ENCODE measurements around the gene DPP10. TPM values are rescaled to one million over a fixed set of nuclear protein-coding genes. Genes with fewer than 3 reads are reported as not detected.

The DPP10 gene
- total RNA-seq, 2 donors from 2014 or later, result not detected

GRCh38 chr2:114769991-114770390 is 327.6 kb downstream of the DPP10 start:
- H3K27ac Mint-ChIP-seq, result no peak overlapping the region

GRCh38 chr2:114784046-114784445 is 341.6 kb downstream of the DPP10 start:
- no peak for ATAC-seq (replicated peaks in 1 of 2)
- no peaks in the 10 kb centered on the region for H3K27me3 Mint-ChIP-seq (ENCODE audit: low read depth)
- no peaks in the 10 kb centered on the region for H3K4me1 Mint-ChIP-seq (ENCODE audit: low read depth)
- no peak overlapping the region for H3K4me3 Mint-ChIP-seq
- H3K36me3 Mint-ChIP-seq (ENCODE audit: insufficient read depth in 2 of 2), result no peaks in the 10 kb centered on the region
- no peaks in the 10 kb centered on the region for H3K9me3 Mint-ChIP-seq
- no peak overlapping the region for H3K27ac Mint-ChIP-seq
- no peak for DNase-seq

More at GRCh38 chr2:114769991-114770390, 327.6 kb downstream of the DPP10 start:
- no peak for DNase-seq
- no peak for ATAC-seq (replicated peaks in 1 of 2)
- no peaks in the 10 kb centered on the region for H3K9me3 Mint-ChIP-seq
- no peak overlapping the region for H3K4me3 Mint-ChIP-seq
- no peaks in the 10 kb centered on the region for H3K4me1 Mint-ChIP-seq (ENCODE audit: low read depth)
- H3K27me3 Mint-ChIP-seq (ENCODE audit: low read depth), result no peaks in the 10 kb centered on the region
- no peaks in the 10 kb centered on the region for H3K36me3 Mint-ChIP-seq (ENCODE audit: insufficient read depth in 2 of 2)

GRCh38 chr2:114784890-114785583 is 342.6 kb downstream of the DPP10 start:
- ATAC-seq (replicated peaks in 1 of 2), result no peak
- Mint-ChIP-seq H3K36me3 (ENCODE audit: insufficient read depth in 2 of 2) (no peaks in the 10 kb centered on the region), H3K27me3 (ENCODE audit: low read depth) (no peaks in the 10 kb centered on the region), H3K9me3 (no peaks in the 10 kb centered on the region), H3K4me3 (no peak overlapping the region), H3K4me1 (ENCODE audit: low read depth) (no peaks in the 10 kb centered on the region), H3K27ac (no peak overlapping the region)
- no peak for DNase-seq

- no peak for ATAC-seq (replicated peaks in 1 of 2)
- H3K4me1 Mint-ChIP-seq (ENCODE audit: low read depth), result no peaks in the 10 kb centered on the region
- no peaks in the 10 kb centered on the region for H3K36me3 Mint-ChIP-seq (ENCODE audit: insufficient read depth in 2 of 2)
- no peaks in the 10 kb centered on the region for H3K27me3 Mint-ChIP-seq (ENCODE audit: low read depth)
- DNase-seq, result no peak
- no peaks in the 10 kb centered on the region for H3K9me3 Mint-ChIP-seq
- no peak overlapping the region for H3K27ac Mint-ChIP-seq
- H3K4me3 Mint-ChIP-seq, result no peak overlapping the region
Measured at GRCh38 chr2:114786901-114787300, 344.5 kb downstream of the DPP10 start.

- Mint-ChIP-seq H3K36me3 (ENCODE audit: insufficient read depth in 2 of 2) (no peaks in the 10 kb centered on the region), H3K4me3 (no peak overlapping the region), H3K27ac (no peak overlapping the region), H3K4me1 (ENCODE audit: low read depth) (no peaks in the 10 kb centered on the region), H3K27me3 (ENCODE audit: low read depth) (no peaks in the 10 kb centered on the region), H3K9me3 (no peaks in the 10 kb centered on the region)
- DNase-seq (no peak), ATAC-seq (replicated peaks in 1 of 2) (no peak)
Measured at GRCh38 chr2:114787486-114787885, 345.0 kb downstream of the DPP10 start.

- ATAC-seq (replicated peaks in 1 of 2) (no peak), DNase-seq (no peak)
- Mint-ChIP-seq H3K9me3 (peaks cover 0 to 1% of the 10 kb centered on the region in 2 donors), H3K36me3 (ENCODE audit: insufficient read depth in 2 of 2) (no peaks in the 10 kb centered on the region), H3K4me3 (no peak overlapping the region), H3K27me3 (ENCODE audit: low read depth) (no peaks in the 10 kb centered on the region), H3K27ac (no peak overlapping the region), H3K4me1 (ENCODE audit: low read depth) (no peaks in the 10 kb centered on the region)
Measured at GRCh38 chr2:114789989-114790388, 347.5 kb downstream of the DPP10 start.

- H3K36me3 Mint-ChIP-seq (ENCODE audit: insufficient read depth in 2 of 2), result no peaks in the 10 kb centered on the region
- H3K4me3 Mint-ChIP-seq, result no peak overlapping the region
- no peak for ATAC-seq (replicated peaks in 1 of 2)
- H3K4me1 Mint-ChIP-seq (ENCODE audit: low read depth), result no peaks in the 10 kb centered on the region
- no peaks in the 10 kb centered on the region for H3K27me3 Mint-ChIP-seq (ENCODE audit: low read depth)
- peaks cover 0 to 2% of the 10 kb centered on the region in 2 donors for H3K9me3 Mint-ChIP-seq
- H3K27ac Mint-ChIP-seq, result no peak overlapping the region
- no peak for DNase-seq
Measured at GRCh38 chr2:114797540-114797939, 355.1 kb downstream of the DPP10 start.

- DNase-seq, result no peak
- H3K4me1 Mint-ChIP-seq (ENCODE audit: low read depth), result no peaks in the 10 kb centered on the region
- H3K4me3 Mint-ChIP-seq, result no peak overlapping the region
- ATAC-seq (replicated peaks in 1 of 2), result no peak
- H3K36me3 Mint-ChIP-seq (ENCODE audit: insufficient read depth in 2 of 2), result no peaks in the 10 kb centered on the region
- H3K27ac Mint-ChIP-seq, result no peak overlapping the region
- no peaks in the 10 kb centered on the region for H3K27me3 Mint-ChIP-seq (ENCODE audit: low read depth)
- H3K9me3 Mint-ChIP-seq, result peaks cover 0 to 2% of the 10 kb centered on the region in 2 donors
Measured at GRCh38 chr2:114797942-114798341, 355.5 kb downstream of the DPP10 start.

GRCh38 chr2:114800371-114800770 is 357.9 kb downstream of the DPP10 start:
- no peak overlapping the region for H3K27ac Mint-ChIP-seq
- no peak for DNase-seq
- H3K4me1 Mint-ChIP-seq (ENCODE audit: low read depth), result no peaks in the 10 kb centered on the region
- H3K27me3 Mint-ChIP-seq (ENCODE audit: low read depth), result no peaks in the 10 kb centered on the region
- peaks cover 0 to 1% of the 10 kb centered on the region in 2 donors for H3K9me3 Mint-ChIP-seq
- no peak overlapping the region for H3K4me3 Mint-ChIP-seq
- no peak for ATAC-seq (replicated peaks in 1 of 2)
- no peaks in the 10 kb centered on the region for H3K36me3 Mint-ChIP-seq (ENCODE audit: insufficient read depth in 2 of 2)

GRCh38 chr2:114805195-114805594 is 362.8 kb downstream of the DPP10 start:
- no peak for DNase-seq
- Mint-ChIP-seq H3K27ac (no peak overlapping the region), H3K4me3 (no peak overlapping the region), H3K9me3 (no peaks in the 10 kb centered on the region), H3K36me3 (ENCODE audit: insufficient read depth in 2 of 2) (no peaks in the 10 kb centered on the region), H3K27me3 (ENCODE audit: low read depth) (no peaks in the 10 kb centered on the region), H3K4me1 (ENCODE audit: low read depth) (no peaks in the 10 kb centered on the region)
- no peak for ATAC-seq (replicated peaks in 1 of 2)

GRCh38 chr2:114810092-114810491 is 367.7 kb downstream of the DPP10 start:
- H3K27ac Mint-ChIP-seq, result no peak overlapping the region
- ATAC-seq (replicated peaks in 1 of 2), result no peak
- no peaks in the 10 kb centered on the region for H3K36me3 Mint-ChIP-seq (ENCODE audit: insufficient read depth in 2 of 2)
- DNase-seq, result no peak
- no peaks in the 10 kb centered on the region for H3K9me3 Mint-ChIP-seq
- no peaks in the 10 kb centered on the region for H3K4me1 Mint-ChIP-seq (ENCODE audit: low read depth)
- H3K27me3 Mint-ChIP-seq (ENCODE audit: low read depth), result no peaks in the 10 kb centered on the region
- H3K4me3 Mint-ChIP-seq, result no peak overlapping the region

GRCh38 chr2:114812261-114812660 is 369.8 kb downstream of the DPP10 start:
- H3K9me3 Mint-ChIP-seq, result no peaks in the 10 kb centered on the region
- ATAC-seq (replicated peaks in 1 of 2) (no peak), DNase-seq (no peak)
- H3K27me3 Mint-ChIP-seq (ENCODE audit: low read depth), result no peaks in the 10 kb centered on the region
- no peak overlapping the region for H3K27ac Mint-ChIP-seq
- H3K36me3 Mint-ChIP-seq (ENCODE audit: insufficient read depth in 2 of 2), result no peaks in the 10 kb centered on the region
- H3K4me1 Mint-ChIP-seq (ENCODE audit: low read depth), result no peaks in the 10 kb centered on the region
- no peak overlapping the region for H3K4me3 Mint-ChIP-seq

- Mint-ChIP-seq H3K27me3 (ENCODE audit: low read depth) (no peaks in the 10 kb centered on the region), H3K27ac (no peak overlapping the region), H3K9me3 (peaks cover 0 to 1% of the 10 kb centered on the region in 2 donors), H3K4me1 (ENCODE audit: low read depth) (no peaks in the 10 kb centered on the region), H3K4me3 (no peak overlapping the region), H3K36me3 (ENCODE audit: insufficient read depth in 2 of 2) (no peaks in the 10 kb centered on the region)
- no peak for ATAC-seq (replicated peaks in 1 of 2)
- no peak for DNase-seq
Measured at GRCh38 chr2:114814355-114814754, 371.9 kb downstream of the DPP10 start.

GRCh38 chr2:114821055-114821454 is 378.6 kb downstream of the DPP10 start:
- no peak overlapping the region for H3K4me3 Mint-ChIP-seq
- H3K27ac Mint-ChIP-seq, result no peak overlapping the region
- H3K9me3 Mint-ChIP-seq, result peaks cover 1 to 2% of the 10 kb centered on the region in 2 donors
- ATAC-seq (replicated peaks in 1 of 2), result no peak
- DNase-seq, result no peak
- H3K36me3 Mint-ChIP-seq (ENCODE audit: insufficient read depth in 2 of 2), result no peaks in the 10 kb centered on the region
- H3K4me1 Mint-ChIP-seq (ENCODE audit: low read depth), result no peaks in the 10 kb centered on the region
- H3K27me3 Mint-ChIP-seq (ENCODE audit: low read depth), result no peaks in the 10 kb centered on the region

Measured in activated T-cell treated with anti-CD3 and anti-CD28 coated beads, Interleukin-2, amount 50 U/mL, for 72 hours (primary cell).